ENCODE measurements around the gene NSDHL.
A peak's percentile ranks its signal among the peaks of the same experiment; 100 is the strongest.

DNA sequence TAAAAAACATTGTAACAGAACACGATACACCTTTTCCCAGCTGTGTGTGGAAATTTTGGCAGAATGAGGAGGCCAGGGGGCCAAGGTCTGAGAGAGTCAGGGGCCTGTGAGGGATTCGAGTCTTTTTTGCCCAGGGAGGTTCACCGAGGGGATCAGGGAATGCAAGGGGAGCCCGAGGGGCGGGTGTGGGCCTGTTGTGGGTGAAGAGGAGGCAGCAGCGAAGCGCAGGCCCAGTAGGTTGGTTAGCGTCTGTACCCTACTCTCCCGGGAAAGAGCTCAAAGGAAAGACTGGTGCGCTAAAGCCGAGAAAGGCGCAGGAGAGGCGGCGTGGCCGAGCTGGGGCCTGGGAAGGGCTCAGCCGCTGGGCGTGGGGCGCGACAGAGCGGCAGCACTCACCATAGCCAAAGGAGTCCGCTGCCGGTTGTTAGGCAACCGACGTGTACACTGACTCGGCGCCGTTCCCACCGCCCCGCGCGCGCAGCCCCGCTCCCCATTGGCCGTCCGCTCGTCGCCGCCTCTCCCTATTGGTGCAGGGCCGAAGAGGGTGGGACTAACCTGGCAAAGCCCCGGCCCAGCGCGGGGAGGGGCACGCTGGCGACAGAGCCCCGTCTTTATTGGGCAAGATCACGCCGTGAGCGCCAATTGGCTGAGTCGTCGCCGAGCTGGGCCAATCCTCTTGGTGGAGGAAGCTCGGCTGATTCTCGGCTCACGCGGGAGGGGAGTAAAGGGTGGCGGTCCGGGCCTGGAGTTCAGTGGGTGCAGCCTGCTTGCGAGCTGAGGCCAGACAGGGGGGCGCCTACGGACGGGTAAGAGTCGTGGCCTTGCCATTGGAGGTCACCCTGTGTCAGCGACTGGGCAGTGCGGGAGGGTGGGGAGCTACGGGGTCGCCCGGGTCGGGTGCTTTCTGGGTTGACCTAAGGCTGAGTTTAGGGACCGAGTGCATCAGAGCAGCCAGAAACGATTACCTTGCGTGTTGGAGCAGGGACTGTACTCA lies at the start of gene NSDHL, which contains the start of gene CETN2:
- peak; percentile 21 to 45 (median 40) for TF ChIP-seq POLR2AphosphoS5 (IDR thresholded peaks at IDR 0.05)
- TF ChIP-seq, protein P1, sequence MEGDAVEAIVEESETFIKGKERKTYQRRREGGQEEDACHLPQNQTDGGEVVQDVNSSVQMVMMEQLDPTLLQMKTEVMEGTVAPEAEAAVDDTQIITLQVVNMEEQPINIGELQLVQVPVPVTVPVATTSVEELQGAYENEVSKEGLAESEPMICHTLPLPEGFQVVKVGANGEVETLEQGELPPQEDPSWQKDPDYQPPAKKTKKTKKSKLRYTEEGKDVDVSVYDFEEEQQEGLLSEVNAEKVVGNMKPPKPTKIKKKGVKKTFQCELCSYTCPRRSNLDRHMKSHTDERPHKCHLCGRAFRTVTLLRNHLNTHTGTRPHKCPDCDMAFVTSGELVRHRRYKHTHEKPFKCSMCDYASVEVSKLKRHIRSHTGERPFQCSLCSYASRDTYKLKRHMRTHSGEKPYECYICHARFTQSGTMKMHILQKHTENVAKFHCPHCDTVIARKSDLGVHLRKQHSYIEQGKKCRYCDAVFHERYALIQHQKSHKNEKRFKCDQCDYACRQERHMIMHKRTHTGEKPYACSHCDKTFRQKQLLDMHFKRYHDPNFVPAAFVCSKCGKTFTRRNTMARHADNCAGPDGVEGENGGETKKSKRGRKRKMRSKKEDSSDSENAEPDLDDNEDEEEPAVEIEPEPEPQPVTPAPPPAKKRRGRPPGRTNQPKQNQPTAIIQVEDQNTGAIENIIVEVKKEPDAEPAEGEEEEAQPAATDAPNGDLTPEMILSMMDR (IDR thresholded peaks at IDR 0.05): no peak
- peak; percentile 63 for TF ChIP-seq POLR2A (IDR thresholded peaks at IDR 0.05)
- TF ChIP-seq EP300 (IDR thresholded peaks at IDR 0.05; ENCODE audit: low read depth): no peak

Measured in transverse colon (tissue), 4 donors.